HCT116 (cell line): ENCODE data around the gene HBG2.

Experiments
- CBX3 ChIP-seq: IDR thresholded peaks from 2 replicates; pipeline ENCODE4 v1.6.1; 2012; ENCODE audit warnings: low read depth
- EZH2phosphoT487 ChIP-seq: fragments of 200-600 bp; IDR thresholded peaks from 2 replicates; pipeline ENCODE4 v1.6.1; 2018; ENCODE audit warnings: antibody characterized with exemption, borderline replicate concordance
- POLR2A ChIP-seq: IDR thresholded peaks from 2 replicates; pipeline ENCODE4 v1.7.0; 2011; ENCODE audit warnings: borderline replicate concordance; ENCODE audit not compliant: insufficient read depth, insufficient read length; ENCODE audit errors: extremely low read depth
- RAD21 ChIP-seq: IDR thresholded peaks from 2 replicates; pipeline ENCODE4 v1.6.1; 2012; ENCODE audit warnings: low read depth, mild to moderate bottlenecking
- SP1 ChIP-seq: IDR thresholded peaks from 2 replicates; pipeline ENCODE4 v1.6.1; 2012; ENCODE audit warnings: low read depth
- YY1 ChIP-seq: IDR thresholded peaks from 2 replicates; pipeline ENCODE4 v1.6.1; 2011; ENCODE audit warnings: low read length, low read depth, moderate library complexity, mild to moderate bottlenecking; ENCODE audit not compliant: insufficient replicate concordance; ENCODE audit errors: extremely low read depth
- TF ChIP-seq, protein P1 (sequence below): IDR thresholded peaks from 2 replicates; pipeline ENCODE4 v1.6.1; 2012
- TF ChIP-seq, protein P2 (sequence below), 3 experiments: fragments of 200-600 bp in 1 of 3; sonication (generic) in 1 of 3; IDR thresholded peaks in 2 of 3; conservative IDR thresholded peaks in 1 of 3; 2 replicates each; pipeline ENCODE4 v1.5.1; 2012 to 2017; ENCODE audit warnings: low read depth in 2 of 3, low read length in 2 of 3, antibody characterized with exemption in 1 of 3, borderline replicate concordance in 1 of 3, control low read depth in 1 of 3, mild to moderate bottlenecking in 1 of 3, mixed read lengths in 1 of 3, mixed run types in 1 of 3, moderate library complexity in 1 of 3; ENCODE audit not compliant: insufficient read depth in 1 of 3
- TF ChIP-seq, protein P3 (sequence below): IDR thresholded peaks from 2 replicates; pipeline ENCODE4 v1.6.1; 2012
- TF ChIP-seq, protein P4 (sequence below): IDR thresholded peaks from 2 replicates; pipeline ENCODE4 v1.6.1; 2012; ENCODE audit warnings: low read depth

DNA sequence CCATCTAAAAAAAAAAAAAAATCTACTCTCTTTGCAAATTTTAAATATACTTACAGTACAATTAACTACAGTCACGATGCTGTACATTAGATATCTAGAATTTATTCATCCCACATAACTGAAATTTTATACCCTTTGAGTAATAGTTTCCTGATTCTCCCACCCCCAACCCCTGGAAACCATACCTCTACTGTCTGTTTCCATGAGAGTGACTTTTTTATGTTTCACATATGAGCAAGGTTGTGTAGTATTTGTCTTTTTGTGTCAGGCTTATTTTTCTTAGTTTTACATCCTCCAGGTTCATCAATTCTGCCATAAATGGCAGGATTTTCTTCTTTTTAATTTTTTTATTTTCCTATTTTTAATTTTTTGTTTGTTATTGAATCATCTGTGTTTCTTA, 30.9 kb downstream of the HBG2 start:
- TF ChIP-seq, protein P1, sequence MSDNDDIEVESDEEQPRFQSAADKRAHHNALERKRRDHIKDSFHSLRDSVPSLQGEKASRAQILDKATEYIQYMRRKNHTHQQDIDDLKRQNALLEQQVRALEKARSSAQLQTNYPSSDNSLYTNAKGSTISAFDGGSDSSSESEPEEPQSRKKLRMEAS = no peak
- TF ChIP-seq, protein P2, sequence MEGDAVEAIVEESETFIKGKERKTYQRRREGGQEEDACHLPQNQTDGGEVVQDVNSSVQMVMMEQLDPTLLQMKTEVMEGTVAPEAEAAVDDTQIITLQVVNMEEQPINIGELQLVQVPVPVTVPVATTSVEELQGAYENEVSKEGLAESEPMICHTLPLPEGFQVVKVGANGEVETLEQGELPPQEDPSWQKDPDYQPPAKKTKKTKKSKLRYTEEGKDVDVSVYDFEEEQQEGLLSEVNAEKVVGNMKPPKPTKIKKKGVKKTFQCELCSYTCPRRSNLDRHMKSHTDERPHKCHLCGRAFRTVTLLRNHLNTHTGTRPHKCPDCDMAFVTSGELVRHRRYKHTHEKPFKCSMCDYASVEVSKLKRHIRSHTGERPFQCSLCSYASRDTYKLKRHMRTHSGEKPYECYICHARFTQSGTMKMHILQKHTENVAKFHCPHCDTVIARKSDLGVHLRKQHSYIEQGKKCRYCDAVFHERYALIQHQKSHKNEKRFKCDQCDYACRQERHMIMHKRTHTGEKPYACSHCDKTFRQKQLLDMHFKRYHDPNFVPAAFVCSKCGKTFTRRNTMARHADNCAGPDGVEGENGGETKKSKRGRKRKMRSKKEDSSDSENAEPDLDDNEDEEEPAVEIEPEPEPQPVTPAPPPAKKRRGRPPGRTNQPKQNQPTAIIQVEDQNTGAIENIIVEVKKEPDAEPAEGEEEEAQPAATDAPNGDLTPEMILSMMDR (IDR thresholded peaks at IDR 0.05 in 2 of 3, conservative IDR thresholded peaks at IDR 0.05 in 1 of 3; ENCODE audit: borderline replicate concordance in 1 of 3, insufficient read depth in 1 of 3, low read depth in 2 of 3, low read length in 2 of 3) = no peak
- TF ChIP-seq POLR2A (no peak), EZH2phosphoT487 (no peak), SP1 (no peak), RAD21 (no peak), YY1 (no peak), CBX3 (no peak)
- TF ChIP-seq, protein P3, sequence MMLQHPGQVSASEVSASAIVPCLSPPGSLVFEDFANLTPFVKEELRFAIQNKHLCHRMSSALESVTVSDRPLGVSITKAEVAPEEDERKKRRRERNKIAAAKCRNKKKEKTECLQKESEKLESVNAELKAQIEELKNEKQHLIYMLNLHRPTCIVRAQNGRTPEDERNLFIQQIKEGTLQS = no peak
- TF ChIP-seq, protein P4, sequence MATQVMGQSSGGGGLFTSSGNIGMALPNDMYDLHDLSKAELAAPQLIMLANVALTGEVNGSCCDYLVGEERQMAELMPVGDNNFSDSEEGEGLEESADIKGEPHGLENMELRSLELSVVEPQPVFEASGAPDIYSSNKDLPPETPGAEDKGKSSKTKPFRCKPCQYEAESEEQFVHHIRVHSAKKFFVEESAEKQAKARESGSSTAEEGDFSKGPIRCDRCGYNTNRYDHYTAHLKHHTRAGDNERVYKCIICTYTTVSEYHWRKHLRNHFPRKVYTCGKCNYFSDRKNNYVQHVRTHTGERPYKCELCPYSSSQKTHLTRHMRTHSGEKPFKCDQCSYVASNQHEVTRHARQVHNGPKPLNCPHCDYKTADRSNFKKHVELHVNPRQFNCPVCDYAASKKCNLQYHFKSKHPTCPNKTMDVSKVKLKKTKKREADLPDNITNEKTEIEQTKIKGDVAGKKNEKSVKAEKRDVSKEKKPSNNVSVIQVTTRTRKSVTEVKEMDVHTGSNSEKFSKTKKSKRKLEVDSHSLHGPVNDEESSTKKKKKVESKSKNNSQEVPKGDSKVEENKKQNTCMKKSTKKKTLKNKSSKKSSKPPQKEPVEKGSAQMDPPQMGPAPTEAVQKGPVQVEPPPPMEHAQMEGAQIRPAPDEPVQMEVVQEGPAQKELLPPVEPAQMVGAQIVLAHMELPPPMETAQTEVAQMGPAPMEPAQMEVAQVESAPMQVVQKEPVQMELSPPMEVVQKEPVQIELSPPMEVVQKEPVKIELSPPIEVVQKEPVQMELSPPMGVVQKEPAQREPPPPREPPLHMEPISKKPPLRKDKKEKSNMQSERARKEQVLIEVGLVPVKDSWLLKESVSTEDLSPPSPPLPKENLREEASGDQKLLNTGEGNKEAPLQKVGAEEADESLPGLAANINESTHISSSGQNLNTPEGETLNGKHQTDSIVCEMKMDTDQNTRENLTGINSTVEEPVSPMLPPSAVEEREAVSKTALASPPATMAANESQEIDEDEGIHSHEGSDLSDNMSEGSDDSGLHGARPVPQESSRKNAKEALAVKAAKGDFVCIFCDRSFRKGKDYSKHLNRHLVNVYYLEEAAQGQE = no peak
